K562 (cell line): Measurements from ENCODE around the gene ENDOD1. TPM values are rescaled to one million over a fixed set of nuclear protein-coding genes. Genes with fewer than 3 reads are reported as not detected.

ENCODE experiments used
- ADNP ChIP-seq: fragments of 200-800 bp; sonication (Bioruptor generic); IDR thresholded peaks from 2 replicates; pipeline ENCODE4 v1.6.1; 2016; ENCODE audit warnings: missing genetic modification characterization, missing compliant biosample characterization
- ARID2 ChIP-seq: fragments of 450-650 bp; IDR thresholded peaks from 2 replicates; pipeline ENCODE4 v1.6.1; 2017; ENCODE audit warnings: antibody characterized with exemption, mild to moderate bottlenecking
- BCOR ChIP-seq: fragments of 450-650 bp; IDR thresholded peaks from 2 replicates; pipeline ENCODE4 v1.6.1; 2016
- CBX3 ChIP-seq, 2 experiments: IDR thresholded peaks; 1 replicate in 1 of 2; 2 replicates in 1 of 2; pipeline ENCODE4 v1.6.1; 2012; ENCODE audit warnings: inconsistent platforms in 2 of 2, low read length in 2 of 2, borderline replicate concordance in 1 of 2, control low read depth in 1 of 2
- DMBX1 ChIP-seq: fragments of 250-450 bp; sonication (Bioruptor Pico); IDR thresholded peaks from 2 replicates; pipeline ENCODE4 v1.8.0; 2022; ENCODE audit warnings: inconsistent platforms, mild to moderate bottlenecking, moderate library complexity, borderline replicate concordance
- FOXM1 ChIP-seq, 2 experiments: fragments of 450-650 bp in 1 of 2; sonication (generic) in 1 of 2; formaldehyde crosslinking in 1 of 2; IDR thresholded peaks; 2 replicates each; pipeline versions ENCODE4 v1.6.1 to v1.9.0; 2017 to 2022; ENCODE audit warnings: low read depth in 2 of 2, mild to moderate bottlenecking in 2 of 2, missing genetic modification reagents in 1 of 2, moderate library complexity in 1 of 2
- GABPB1 ChIP-seq: sonication (generic); formaldehyde crosslinking; IDR thresholded peaks from 2 replicates; pipeline ENCODE4 v1.8.0; 2022; ENCODE audit warnings: mild to moderate bottlenecking, missing genetic modification reagents
- GATA2 ChIP-seq: sonication (generic); formaldehyde crosslinking; IDR thresholded peaks from 2 replicates; pipeline ENCODE4 v1.4.0; 2020; ENCODE audit warnings: mild to moderate bottlenecking, missing genetic modification reagents
- HNRNPUL1 ChIP-seq: fragments of 200-400 bp; formaldehyde crosslinking; IDR thresholded peaks from 2 replicates; pipeline ENCODE4 v1.6.1; 2017; ENCODE audit warnings: low read length
- ILF3 ChIP-seq: fragments of 450-650 bp; IDR thresholded peaks from 2 replicates; pipeline ENCODE4 v1.6.1; 2018; ENCODE audit warnings: antibody characterized with exemption, mild to moderate bottlenecking, moderate library complexity, borderline replicate concordance
- MTA2 ChIP-seq: fragments of 450-650 bp; IDR thresholded peaks from 2 replicates; pipeline ENCODE4 v1.6.1; 2016; ENCODE audit warnings: low read depth
- NCOR1 ChIP-seq: fragments of 450-650 bp; IDR thresholded peaks from 2 replicates; pipeline ENCODE4 v1.6.1; 2016; ENCODE audit warnings: mild to moderate bottlenecking, moderate library complexity
- RBBP5 ChIP-seq: fragments of 200-600 bp; sonication (generic); IDR thresholded peaks from 2 replicates; pipeline ENCODE4 v1.6.1; 2012; ENCODE audit warnings: borderline replicate concordance, mild to moderate bottlenecking, low read length, control low read depth, inconsistent platforms; ENCODE audit not compliant: insufficient read depth, poor library complexity, severe bottlenecking
- RCOR1 ChIP-seq, 2 experiments: IDR thresholded peaks; 2 replicates each; pipeline ENCODE4 v1.6.1; 2012; ENCODE audit warnings: low read depth in 2 of 2, low read length in 2 of 2, borderline replicate concordance in 1 of 2, improper control_type of control experiment in 1 of 2
- SIRT6 ChIP-seq: IDR thresholded peaks from one replicate; pipeline ENCODE4 v1.6.1; 2012; ENCODE audit warnings: low read depth, mild to moderate bottlenecking, control low read depth, inconsistent platforms, low read length, moderate library complexity
- TAF9B ChIP-seq: fragments of 450-650 bp; IDR thresholded peaks from 2 replicates; pipeline ENCODE4 v1.6.1; 2018; ENCODE audit warnings: mild to moderate bottlenecking; ENCODE audit not compliant: partially characterized antibody
- ZNF12 ChIP-seq: sonication (generic); formaldehyde crosslinking; IDR thresholded peaks from 2 replicates; pipeline ENCODE4 v1.4.0; 2020; ENCODE audit warnings: mild to moderate bottlenecking, missing genetic modification reagents
- ZNF445 ChIP-seq: fragments of 250-450 bp; sonication (Bioruptor Pico); IDR thresholded peaks from 2 replicates; pipeline ENCODE4 v1.4.0; 2020; ENCODE audit warnings: low read depth, mild to moderate bottlenecking, moderate library complexity
- ZNF699 ChIP-seq: fragments of 250-450 bp; sonication (Bioruptor Pico); IDR thresholded peaks from 2 replicates; pipeline ENCODE4 v1.8.0; 2021; ENCODE audit warnings: mild to moderate bottlenecking, moderate library complexity; ENCODE audit not compliant: insufficient replicate concordance
- polyA plus RNA-seq, 8 experiments: library from polyadenylated mRNA; depleted of rRNA in 4 of 8; stranded (reverse) in 5 of 8; unstranded in 3 of 8; fragments of >200 nt; fragmentation: Nextera tagmentation in 2 of 8; fragmentation: Illumina TruSeq in 1 of 8; extraction: Ambion mirVana in 2 of 8; extraction: Trizol in 1 of 8; gene quantifications; 2 replicates each; pipeline versions ENCODE4 v1.2.1 to v1.2.3, GENCODE V29; 2011 to 2014; ENCODE audit warnings: inconsistent platforms in 1 of 8, missing spikeins in 1 of 8
- total RNA-seq, 7 experiments: library from RNA; depleted of rRNA in 6 of 7; stranded (reverse); fragments of >200 nt in 6 of 7; fragmentation: Illumina TruSeq in 2 of 7; extraction: Trizol in 2 of 7; gene quantifications; 2 replicates each; pipeline versions ENCODE4 v1.2.1 to v1.2.3, GENCODE V29; 2011 to 2021; ENCODE audit warnings: low replicate concordance in 1 of 7
- TF ChIP-seq, protein P1 (sequence below), 3 experiments: IDR thresholded peaks in 2 of 3; conservative IDR thresholded peaks in 1 of 3; 2 replicates each; pipeline ENCODE4 v1.5.1; 2011 to 2012; ENCODE audit warnings: low read length in 3 of 3, mild to moderate bottlenecking in 3 of 3, control low read depth in 2 of 3, improper control_type of control experiment in 1 of 3, inconsistent platforms in 1 of 3, low read depth in 1 of 3, mixed read lengths in 1 of 3, moderate library complexity in 1 of 3; ENCODE audit not compliant: insufficient read depth in 2 of 3
- TF ChIP-seq, protein P2 (sequence below): fragments of 450-650 bp; IDR thresholded peaks from 2 replicates; pipeline ENCODE4 v1.6.1; 2016; ENCODE audit warnings: mild to moderate bottlenecking

Gene ENDOD1
- total and polyA plus RNA-seq, 9 of the 15 experiments (the other 6 are each of a cell fraction or from before 2014, with no cell fraction given), result 4.2 to 11.8 (median 9.3) TPM

DNA sequence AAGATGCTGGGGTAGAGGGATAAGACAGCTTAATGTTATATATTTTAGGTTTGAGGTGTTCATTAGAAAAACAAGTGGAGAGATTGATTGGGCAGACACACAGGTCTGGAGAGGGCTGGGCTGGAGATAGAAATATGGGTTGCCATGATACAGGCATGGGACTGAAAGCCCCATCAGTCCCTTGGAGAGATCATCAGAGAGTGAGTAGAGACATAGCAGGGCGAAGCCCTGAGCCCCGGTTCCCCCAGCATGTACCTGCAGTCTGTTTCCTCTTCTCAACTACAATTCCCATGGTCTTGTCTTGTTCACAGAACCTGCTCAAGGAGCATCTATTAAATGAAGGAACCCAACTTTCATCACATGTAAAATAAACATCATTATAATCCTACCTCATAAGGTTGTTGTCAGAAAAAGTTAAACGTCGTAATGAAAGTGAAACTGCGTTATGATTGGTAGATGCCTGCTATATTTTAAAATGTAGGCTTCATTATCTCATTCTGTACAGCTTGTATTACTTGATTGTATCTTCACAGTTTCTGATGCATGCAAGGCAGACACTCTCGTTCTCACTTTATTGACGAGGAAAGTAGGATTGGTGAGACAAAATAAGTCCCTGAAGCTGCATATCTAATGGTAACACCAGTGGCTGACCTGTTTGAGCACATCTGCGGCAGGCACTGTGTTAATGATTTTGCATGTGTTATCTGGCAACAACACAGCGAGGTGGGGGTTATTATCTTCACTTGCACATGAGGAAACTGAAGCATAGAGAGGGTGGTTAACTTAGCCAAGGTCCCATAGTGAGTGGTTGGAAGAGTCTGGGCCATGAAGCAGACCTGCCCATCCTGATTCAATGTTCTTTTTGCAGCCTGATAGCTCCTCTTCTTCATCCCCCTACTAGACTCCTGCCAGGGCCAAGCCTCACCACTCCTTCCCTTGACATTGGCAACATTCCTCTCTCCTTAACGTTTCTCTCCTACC lies 63.5 kb downstream of the ENDOD1 start (continued):
- TF ChIP-seq, protein P1, sequence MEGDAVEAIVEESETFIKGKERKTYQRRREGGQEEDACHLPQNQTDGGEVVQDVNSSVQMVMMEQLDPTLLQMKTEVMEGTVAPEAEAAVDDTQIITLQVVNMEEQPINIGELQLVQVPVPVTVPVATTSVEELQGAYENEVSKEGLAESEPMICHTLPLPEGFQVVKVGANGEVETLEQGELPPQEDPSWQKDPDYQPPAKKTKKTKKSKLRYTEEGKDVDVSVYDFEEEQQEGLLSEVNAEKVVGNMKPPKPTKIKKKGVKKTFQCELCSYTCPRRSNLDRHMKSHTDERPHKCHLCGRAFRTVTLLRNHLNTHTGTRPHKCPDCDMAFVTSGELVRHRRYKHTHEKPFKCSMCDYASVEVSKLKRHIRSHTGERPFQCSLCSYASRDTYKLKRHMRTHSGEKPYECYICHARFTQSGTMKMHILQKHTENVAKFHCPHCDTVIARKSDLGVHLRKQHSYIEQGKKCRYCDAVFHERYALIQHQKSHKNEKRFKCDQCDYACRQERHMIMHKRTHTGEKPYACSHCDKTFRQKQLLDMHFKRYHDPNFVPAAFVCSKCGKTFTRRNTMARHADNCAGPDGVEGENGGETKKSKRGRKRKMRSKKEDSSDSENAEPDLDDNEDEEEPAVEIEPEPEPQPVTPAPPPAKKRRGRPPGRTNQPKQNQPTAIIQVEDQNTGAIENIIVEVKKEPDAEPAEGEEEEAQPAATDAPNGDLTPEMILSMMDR (IDR thresholded peaks at IDR 0.05 in 2 of 3, conservative IDR thresholded peaks at IDR 0.05 in 1 of 3; ENCODE audit: insufficient read depth in 2 of 3, low read depth in 1 of 3, low read length in 3 of 3), result no peak
- TF ChIP-seq HNRNPUL1 (no peak), ZNF699 (CRISPR knock-in tag) (no peak), BCOR (peak; percentile 94), NCOR1 (peak; percentile 100), CBX3 (IDR thresholded peaks at IDR 0.05; ENCODE audit: borderline replicate concordance in 1 of 2, low read length in 2 of 2) (peak in 1 of 2 experiments; percentile 86; a peak in 2 of 3 replicates), GATA2 (CRISPR knock-in tag) (peak; percentile 99), TAF9B (peak; percentile 65), DMBX1 (CRISPR knock-in tag) (peak; percentile 96), ARID2 (no peak), ILF3 (peak; percentile 86; the same call in 1 of the 2 replicates), ZNF445 (0 out of 2 replicates have a peak, but pooled peaks have one; percentile 66), FOXM1 (IDR thresholded peaks at IDR 0.05; ENCODE audit: low read depth) (peak; percentile 98), FOXM1 (CRISPR knock-in tag; IDR thresholded peaks at IDR 0.05; ENCODE audit: low read depth) (no peak), ZNF12 (no peak), SIRT6 (no peak), RBBP5 (no peak), MTA2 (peak; percentile 99), ADNP (tag) (peak; percentile 73; the same call in 1 of the 2 replicates), RCOR1 (IDR thresholded peaks at IDR 0.05; ENCODE audit: borderline replicate concordance in 1 of 2, low read depth in 2 of 2, low read length in 2 of 2) (peak; percentile 91 to 96), GABPB1 (CRISPR knock-in tag) (no peak; the same call in 1 of the 2 replicates)
- TF ChIP-seq, protein P2, sequence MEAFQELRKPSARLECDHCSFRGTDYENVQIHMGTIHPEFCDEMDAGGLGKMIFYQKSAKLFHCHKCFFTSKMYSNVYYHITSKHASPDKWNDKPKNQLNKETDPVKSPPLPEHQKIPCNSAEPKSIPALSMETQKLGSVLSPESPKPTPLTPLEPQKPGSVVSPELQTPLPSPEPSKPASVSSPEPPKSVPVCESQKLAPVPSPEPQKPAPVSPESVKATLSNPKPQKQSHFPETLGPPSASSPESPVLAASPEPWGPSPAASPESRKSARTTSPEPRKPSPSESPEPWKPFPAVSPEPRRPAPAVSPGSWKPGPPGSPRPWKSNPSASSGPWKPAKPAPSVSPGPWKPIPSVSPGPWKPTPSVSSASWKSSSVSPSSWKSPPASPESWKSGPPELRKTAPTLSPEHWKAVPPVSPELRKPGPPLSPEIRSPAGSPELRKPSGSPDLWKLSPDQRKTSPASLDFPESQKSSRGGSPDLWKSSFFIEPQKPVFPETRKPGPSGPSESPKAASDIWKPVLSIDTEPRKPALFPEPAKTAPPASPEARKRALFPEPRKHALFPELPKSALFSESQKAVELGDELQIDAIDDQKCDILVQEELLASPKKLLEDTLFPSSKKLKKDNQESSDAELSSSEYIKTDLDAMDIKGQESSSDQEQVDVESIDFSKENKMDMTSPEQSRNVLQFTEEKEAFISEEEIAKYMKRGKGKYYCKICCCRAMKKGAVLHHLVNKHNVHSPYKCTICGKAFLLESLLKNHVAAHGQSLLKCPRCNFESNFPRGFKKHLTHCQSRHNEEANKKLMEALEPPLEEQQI, result peak; percentile 99
